HG03575 (cell line): ENCODE results near the gene EDEM1.
"Not testable (repeated sequence)": the region's sequence is repeated elsewhere in the genome, so short reads cannot be mapped to it uniquely, and the experiment has no call there.

Source experiments
- ATAC-seq: cut with Tn5 transposase; IDR thresholded peaks from one replicate; pipeline ENCODE4 v1.9.1; 2021; ENCODE audit not compliant: unreplicated experiment, insufficient number of reproducible peaks, low FRiP score; ENCODE audit errors: extremely low read depth

EDEM1 gene

GRCh38 chr3:5221701-5222100 is 34.2 kb downstream of the EDEM1 start:
- no peak for ATAC-seq

GRCh38 chr3:5222283-5223005 is 34.9 kb downstream of the EDEM1 start:
- ATAC-seq = no peak

GRCh38 chr3:5226783-5227182 is 39.3 kb downstream of the EDEM1 start:
- no peak for ATAC-seq

- no peak for ATAC-seq
Measured at GRCh38 chr3:5227812-5228211, 40.3 kb downstream of the EDEM1 start.

GRCh38 chr3:5229414-5229813 is 41.9 kb downstream of the EDEM1 start:
- no peak for ATAC-seq

GRCh38 chr3:5231074-5231473 is 43.6 kb downstream of the EDEM1 start:
- no peak for ATAC-seq

GRCh38 chr3:5231487-5231886 is 44.0 kb downstream of the EDEM1 start:
- no peak for ATAC-seq

- no peak for ATAC-seq
Measured at GRCh38 chr3:5232570-5232969, 45.1 kb downstream of the EDEM1 start.

- ATAC-seq = no peak
Measured at GRCh38 chr3:5233026-5233425, 45.5 kb downstream of the EDEM1 start.

- no peak for ATAC-seq
Measured at GRCh38 chr3:5235655-5236054, 48.1 kb downstream of the EDEM1 start.

- no peak for ATAC-seq
Measured at GRCh38 chr3:5238545-5238944, 51.0 kb downstream of the EDEM1 start.

GRCh38 chr3:5239602-5240001 is 52.1 kb downstream of the EDEM1 start:
- no peak for ATAC-seq

- no peak for ATAC-seq
Measured at GRCh38 chr3:5240740-5241139, 53.2 kb downstream of the EDEM1 start.

GRCh38 chr3:5242785-5243184 is 55.3 kb downstream of the EDEM1 start:
- not testable (repeated sequence) for ATAC-seq

- ATAC-seq = no peak
Measured at GRCh38 chr3:5245927-5246326, 58.4 kb downstream of the EDEM1 start.

- no peak for ATAC-seq
Measured at GRCh38 chr3:5248822-5249221, 61.3 kb downstream of the EDEM1 start.

GRCh38 chr3:5250467-5251195 is 63.1 kb downstream of the EDEM1 start:
- ATAC-seq = no peak

GRCh38 chr3:5251196-5251583 is 63.7 kb downstream of the EDEM1 start:
- no peak for ATAC-seq

- ATAC-seq = no peak
Measured at GRCh38 chr3:5252131-5252530, 64.6 kb downstream of the EDEM1 start.

GRCh38 chr3:5254281-5255048 is 67.0 kb downstream of the EDEM1 start:
- ATAC-seq = no peak
